Right lobe of liver (tissue), 6 donors: ENCODE data around the gene DNM3. TPM values are rescaled to one million over a fixed set of nuclear protein-coding genes. Genes with fewer than 3 reads are reported as not detected.

Experiments
- ATAC-seq, 4 donors: fragments of 200-7000 bp; cut with Tn5 transposase; one replicate each; pipeline ENCODE4 v1.9.1; 2020; ENCODE audit warnings: mild to moderate bottlenecking in 4 of 4, moderate library complexity in 4 of 4
- DNase-seq, 3 donors: peaks; one replicate each; pipeline ENCODE4 v3.0.0-alpha.2; 2020
- H3K27ac ChIP-seq, 3 donors: fragments of 200-600 bp; one replicate each; pipeline ENCODE4 v1.8.0; 2022
- H3K27me3 ChIP-seq, 2 donors: fragments of 200-600 bp; one replicate each; pipeline ENCODE4 v1.8.0; 2022
- H3K36me3 ChIP-seq, 4 donors: fragments of 200-600 bp; sonication (generic) in 1 of 4; one replicate each; pipeline versions ENCODE4 v1.5.1 to v1.8.0; 2017 to 2022; ENCODE audit warnings: control low read depth in 1 of 4
- H3K4me1 ChIP-seq, 4 donors: fragments of 200-600 bp; sonication (generic) in 1 of 4; one replicate each; pipeline versions ENCODE4 v1.5.1 to v1.8.0; 2017 to 2022; ENCODE audit warnings: control low read depth in 1 of 4
- H3K4me3 ChIP-seq, 3 donors: fragments of 200-600 bp; one replicate each; pipeline ENCODE4 v1.8.0; 2022
- H3K9me3 ChIP-seq, 4 donors: fragments of 200-600 bp; sonication (generic) in 1 of 4; one replicate each; pipeline versions ENCODE4 v1.5.1 to v1.8.0; 2017 to 2022; ENCODE audit warnings: control low read depth in 1 of 4
- POLR2A ChIP-seq: fragments of 450-650 bp; IDR thresholded peaks from one replicate; pipeline ENCODE4 v1.6.1; 2017; ENCODE audit warnings: antibody characterized with exemption, mild to moderate bottlenecking
- WGBS: methylation state at CpG from one replicate; pipeline ENCODE4 v1.1.6; 2018; ENCODE audit warnings: low coverage, low lambda C conversion rate; ENCODE audit not compliant: insufficient coverage; ENCODE audit errors: missing lambda C conversion rate; 5-methylcytosine and 5-hydroxymethylcytosine counted together
- intact Hi-C, 2 donors: fragments of 100-400 bp; cut with DNase I; formaldehyde crosslinking; loops; one replicate each; pipeline versions ENCODE4 v1.11.2 to v1.14.1; 2022
- total RNA-seq, 6 experiments: library from RNA; depleted of rRNA in 2 of 6; stranded (reverse); fragments of >200 nt in 2 of 6; fragmentation: NEBNext Ultra II Directional in 3 of 6; extraction: Animal tissue kit (Norgen Biotek cat#: 25700) in 3 of 6; gene quantifications; one replicate each; pipeline versions ENCODE4 v1.1.0 to v1.2.4, GENCODE V29; 2016 to 2023
- TF ChIP-seq, protein P1 (sequence below), 4 donors: fragments of 200-600 bp in 3 of 4; fragments of 450-650 bp in 1 of 4; IDR thresholded peaks; one replicate each; pipeline versions ENCODE4 v1.5.1 to v1.8.0; 2016 to 2022; ENCODE audit warnings: antibody characterized with exemption in 4 of 4, mild to moderate bottlenecking in 2 of 4
- donor health status: DM: no; HTN: yes; CAD: no.
- donor health status: DM: no; HTN: no; CAD: no.
- donor health status: DM: no; HTN: no; CAD: no.
- donor health status: DM: no; HTN: yes; CAD: no.
- donor health status: DM: no; HTN: yes; CAD: no.

DNM3 gene
- total RNA-seq, 6 experiments from 2014 or later, result 0.29 to 0.92 (median 0.43) TPM

DNA sequence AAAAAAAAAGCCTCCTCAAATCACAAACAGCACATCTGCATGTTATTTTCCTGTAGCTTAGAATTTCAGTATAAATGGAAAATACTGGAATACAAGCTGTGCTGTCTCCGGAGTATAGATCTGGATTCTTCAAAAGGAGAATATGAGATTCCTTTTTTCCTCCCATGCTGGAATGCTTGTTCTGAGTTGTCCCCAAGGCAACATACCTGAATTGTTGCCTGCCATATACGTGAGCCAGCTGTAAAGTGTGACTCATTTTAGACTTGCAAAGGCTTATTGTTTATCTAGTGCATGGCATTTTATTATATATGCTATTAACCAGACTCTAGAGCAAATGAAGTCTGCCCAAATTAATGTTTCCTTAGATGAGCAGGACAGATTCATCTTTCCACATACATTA, 484.2 kb downstream of the DNM3 start:
- 80% methylated on average over 2 of the region's 2 CpGs for whole genome bisulfite sequencing
- Histone ChIP-seq H3K9me3 (no peaks in the 10 kb centered on the region), H3K27ac (no peak overlapping the region), H3K36me3 (no peaks in the 10 kb centered on the region), H3K4me3 (no peak overlapping the region), H3K27me3 (no peaks in the 10 kb centered on the region), H3K4me1 (no peaks in the 10 kb centered on the region)
- intact Hi-C loops, result no loop called here
- ATAC-seq, result no peak
- DNase-seq, result no peak
- TF ChIP-seq POLR2A, result no peak
- TF ChIP-seq, protein P1, sequence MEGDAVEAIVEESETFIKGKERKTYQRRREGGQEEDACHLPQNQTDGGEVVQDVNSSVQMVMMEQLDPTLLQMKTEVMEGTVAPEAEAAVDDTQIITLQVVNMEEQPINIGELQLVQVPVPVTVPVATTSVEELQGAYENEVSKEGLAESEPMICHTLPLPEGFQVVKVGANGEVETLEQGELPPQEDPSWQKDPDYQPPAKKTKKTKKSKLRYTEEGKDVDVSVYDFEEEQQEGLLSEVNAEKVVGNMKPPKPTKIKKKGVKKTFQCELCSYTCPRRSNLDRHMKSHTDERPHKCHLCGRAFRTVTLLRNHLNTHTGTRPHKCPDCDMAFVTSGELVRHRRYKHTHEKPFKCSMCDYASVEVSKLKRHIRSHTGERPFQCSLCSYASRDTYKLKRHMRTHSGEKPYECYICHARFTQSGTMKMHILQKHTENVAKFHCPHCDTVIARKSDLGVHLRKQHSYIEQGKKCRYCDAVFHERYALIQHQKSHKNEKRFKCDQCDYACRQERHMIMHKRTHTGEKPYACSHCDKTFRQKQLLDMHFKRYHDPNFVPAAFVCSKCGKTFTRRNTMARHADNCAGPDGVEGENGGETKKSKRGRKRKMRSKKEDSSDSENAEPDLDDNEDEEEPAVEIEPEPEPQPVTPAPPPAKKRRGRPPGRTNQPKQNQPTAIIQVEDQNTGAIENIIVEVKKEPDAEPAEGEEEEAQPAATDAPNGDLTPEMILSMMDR (IDR thresholded peaks at IDR 0.05), result no peak

- DNase-seq, result no peak
- intact Hi-C loops, result no loop called here
- Histone ChIP-seq H3K27ac (no peak overlapping the region), H3K4me1 (no peaks in the 10 kb centered on the region), H3K4me3 (no peak overlapping the region), H3K9me3 (no peaks in the 10 kb centered on the region), H3K36me3 (no peaks in the 10 kb centered on the region), H3K27me3 (no peaks in the 10 kb centered on the region)
- ATAC-seq, result no peak
- no peak for TF ChIP-seq POLR2A
- TF ChIP-seq, protein P1 (IDR thresholded peaks at IDR 0.05), result no peak
- 87% methylated on average over 2 of the region's 2 CpGs for WGBS
Measured at GRCh38 chr1:172326136-172326535, 484.8 kb downstream of the DNM3 start.

- no peaks in the 10 kb centered on the region for H3K9me3 ChIP-seq
- no peak overlapping the region for H3K27ac ChIP-seq
- H3K4me1 ChIP-seq, result no peaks in the 10 kb centered on the region
- no peaks in the 10 kb centered on the region for H3K27me3 ChIP-seq
- no peak overlapping the region for H3K4me3 ChIP-seq
- WGBS, result 58% methylated on average over 4 of the region's 4 CpGs
- ATAC-seq (no peak), DNase-seq (no peak)
- TF ChIP-seq, protein P1 (IDR thresholded peaks at IDR 0.05), result no peak
- no peak for TF ChIP-seq POLR2A
- intact Hi-C loops, result no loop called here
- no peaks in the 10 kb centered on the region for H3K36me3 ChIP-seq
Measured at GRCh38 chr1:172328266-172328665, 487.0 kb downstream of the DNM3 start.

DNA sequence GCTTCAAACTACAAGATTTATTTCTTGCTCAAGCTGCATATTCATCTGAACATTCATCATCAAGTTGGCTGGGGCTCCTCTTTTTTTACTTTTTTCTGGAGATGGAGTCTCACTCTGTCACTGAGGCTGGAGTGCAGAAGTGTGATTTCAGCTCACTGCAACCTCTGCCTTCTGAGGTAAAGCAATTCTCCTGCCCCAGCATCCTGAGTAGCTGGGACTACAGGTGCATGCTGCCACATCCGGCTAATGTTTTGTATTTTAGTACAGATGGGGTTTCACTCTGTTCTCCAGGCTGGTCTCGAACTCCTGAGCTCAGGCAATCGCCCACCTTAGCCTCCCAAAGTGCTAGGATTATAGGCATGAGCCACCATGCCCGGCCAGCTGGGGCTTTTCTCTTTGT, 490.9 kb downstream of the DNM3 start:
- H3K9me3 ChIP-seq, result no peaks in the 10 kb centered on the region
- no peak overlapping the region for H3K27ac ChIP-seq
- no peaks in the 10 kb centered on the region for H3K4me1 ChIP-seq
- TF ChIP-seq, protein P1 (IDR thresholded peaks at IDR 0.05), result no peak
- TF ChIP-seq POLR2A, result no peak
- no peaks in the 10 kb centered on the region for H3K36me3 ChIP-seq
- DNase-seq, result no peak
- no peak overlapping the region for H3K4me3 ChIP-seq
- ATAC-seq, result no peak
- 73% methylated on average over 4 of the region's 4 CpGs for WGBS
- intact Hi-C loops, result no loop called here
- no peaks in the 10 kb centered on the region for H3K27me3 ChIP-seq

- Histone ChIP-seq H3K27ac (no peak overlapping the region), H3K27me3 (no peaks in the 10 kb centered on the region), H3K4me3 (no peak overlapping the region), H3K4me1 (no peaks in the 10 kb centered on the region), H3K9me3 (no peaks in the 10 kb centered on the region), H3K36me3 (no peaks in the 10 kb centered on the region)
- no peak for TF ChIP-seq POLR2A
- TF ChIP-seq, protein P1 (IDR thresholded peaks at IDR 0.05), result no peak
- intact Hi-C loops, result no loop called here
- DNase-seq, result no peak
- no peak for ATAC-seq
Measured at GRCh38 chr1:172335377-172335776, 494.1 kb downstream of the DNM3 start.
